Upper lobe of left lung (tissue), 4 donors: ENCODE data around the gene FILIP1L.

Experiments used
- POLR2A ChIP-seq, 4 donors: fragments of 450-650 bp; IDR thresholded peaks; one replicate each; pipeline ENCODE4 v1.5.1; 2016 to 2017; ENCODE audit warnings: antibody characterized with exemption in 4 of 4, mild to moderate bottlenecking in 2 of 4
- POLR2AphosphoS5 ChIP-seq, 2 donors: sonication (generic); formaldehyde crosslinking; IDR thresholded peaks; one replicate each; pipeline ENCODE4 v1.5.1; 2017; ENCODE audit warnings: antibody characterized with exemption in 2 of 2
- TF ChIP-seq, protein P1 (sequence below), 6 experiments: fragments of 450-650 bp in 4 of 6; fragments of 200-600 bp in 2 of 6; sonication (generic) in 2 of 6; IDR thresholded peaks; one replicate each; pipeline ENCODE4 v1.5.1; 2016 to 2019; ENCODE audit warnings: antibody characterized with exemption in 6 of 6

DNA sequence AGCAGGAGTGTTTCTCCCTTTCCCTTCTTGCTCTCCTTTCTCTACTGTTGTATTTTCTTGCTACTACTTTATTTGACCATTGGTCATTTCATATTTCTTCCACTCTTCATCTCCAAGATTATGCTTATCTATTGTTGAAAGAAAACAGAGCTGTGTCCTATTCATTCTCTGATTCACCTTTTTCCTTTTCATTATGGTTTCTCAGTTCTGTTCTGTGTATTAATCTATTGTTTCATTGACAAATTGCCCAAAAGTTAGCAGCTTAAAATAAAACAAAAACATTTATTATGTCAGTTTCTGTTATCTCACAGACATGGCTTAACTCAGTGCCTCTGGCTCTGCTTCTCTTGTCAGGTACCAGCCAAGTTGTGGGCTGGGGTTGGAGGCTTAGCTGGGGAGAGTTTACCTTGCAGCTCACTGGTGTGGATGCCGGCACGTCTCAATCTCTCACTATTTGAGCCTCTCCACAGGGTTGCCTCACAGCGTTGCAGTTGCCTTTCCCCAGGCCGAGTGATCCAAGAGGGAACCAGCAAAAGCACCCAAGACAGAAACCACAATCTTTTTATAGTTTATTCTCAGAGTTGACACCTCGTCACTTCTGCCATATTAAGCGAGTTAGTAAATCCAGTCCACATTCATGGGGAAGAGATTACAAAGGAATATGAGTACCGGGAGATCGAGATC, 36.9 kb upstream of the FILIP1L start:
- TF ChIP-seq, protein P1, sequence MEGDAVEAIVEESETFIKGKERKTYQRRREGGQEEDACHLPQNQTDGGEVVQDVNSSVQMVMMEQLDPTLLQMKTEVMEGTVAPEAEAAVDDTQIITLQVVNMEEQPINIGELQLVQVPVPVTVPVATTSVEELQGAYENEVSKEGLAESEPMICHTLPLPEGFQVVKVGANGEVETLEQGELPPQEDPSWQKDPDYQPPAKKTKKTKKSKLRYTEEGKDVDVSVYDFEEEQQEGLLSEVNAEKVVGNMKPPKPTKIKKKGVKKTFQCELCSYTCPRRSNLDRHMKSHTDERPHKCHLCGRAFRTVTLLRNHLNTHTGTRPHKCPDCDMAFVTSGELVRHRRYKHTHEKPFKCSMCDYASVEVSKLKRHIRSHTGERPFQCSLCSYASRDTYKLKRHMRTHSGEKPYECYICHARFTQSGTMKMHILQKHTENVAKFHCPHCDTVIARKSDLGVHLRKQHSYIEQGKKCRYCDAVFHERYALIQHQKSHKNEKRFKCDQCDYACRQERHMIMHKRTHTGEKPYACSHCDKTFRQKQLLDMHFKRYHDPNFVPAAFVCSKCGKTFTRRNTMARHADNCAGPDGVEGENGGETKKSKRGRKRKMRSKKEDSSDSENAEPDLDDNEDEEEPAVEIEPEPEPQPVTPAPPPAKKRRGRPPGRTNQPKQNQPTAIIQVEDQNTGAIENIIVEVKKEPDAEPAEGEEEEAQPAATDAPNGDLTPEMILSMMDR (IDR thresholded peaks at IDR 0.05) = no peak
- TF ChIP-seq POLR2AphosphoS5 (IDR thresholded peaks at IDR 0.05) (no peak), POLR2A (IDR thresholded peaks at IDR 0.05) (no peak)
